AG09309 (cell line): ENCODE results near the gene STK11IP.

Experiments used
- DNase-seq: peaks from one replicate; pipeline ENCODE4 v3.0.0-alpha.2; 2010; ENCODE audit warnings: low read depth
- H3K4me3 ChIP-seq: 2 replicates; pipeline ENCODE4 v1.5.1; 2011; ENCODE audit warnings: mild to moderate bottlenecking, low read depth, low read length, moderate library complexity; ENCODE audit not compliant: control insufficient read depth
- CTCF ChIP-seq: IDR thresholded peaks from 2 replicates; pipeline ENCODE4 v1.5.1; 2011; ENCODE audit warnings: mild to moderate bottlenecking, low read depth, low read length, inconsistent platforms; ENCODE audit not compliant: insufficient read depth, control insufficient read depth; ENCODE audit errors: missing control alignments

Gene STK11IP

GRCh38 chr2:219662566-219662965, 64.9 kb downstream of the STK11IP start:
- no peak for DNase-seq
- TF ChIP-seq CTCF = no peak
- no peak overlapping the region for H3K4me3 ChIP-seq

GRCh38 chr2:219663116-219663762, 65.6 kb downstream of the STK11IP start:
- H3K4me3 ChIP-seq = no peak overlapping the region
- no peak for TF ChIP-seq CTCF
- no peak for DNase-seq

- no peak overlapping the region for H3K4me3 ChIP-seq
- no peak for TF ChIP-seq CTCF
- no peak for DNase-seq
These were observed 66.4 kb downstream of the STK11IP start for GRCh38 chr2:219664041-219664440.

DNA sequence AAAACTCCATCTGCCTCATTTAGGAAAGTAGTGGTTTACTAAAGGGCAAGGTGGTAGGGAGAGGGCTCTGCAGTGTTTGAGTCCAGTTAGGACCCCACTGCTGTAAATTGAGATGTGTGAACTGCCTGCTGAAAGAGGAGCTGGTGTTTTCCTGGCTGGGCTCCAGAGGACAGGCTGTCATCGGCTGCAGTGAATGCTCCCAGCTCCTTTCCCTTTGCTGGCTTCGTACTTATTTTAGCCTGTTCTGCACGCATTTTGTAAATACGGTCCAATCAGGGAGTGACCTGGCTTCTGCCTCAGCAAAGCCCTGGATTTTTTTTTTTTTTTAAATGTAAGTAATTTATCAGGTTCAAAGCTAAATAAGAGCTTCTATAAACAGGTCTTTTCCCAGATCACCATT, 67.3 kb downstream of the STK11IP start:
- H3K4me3 ChIP-seq = no peak overlapping the region
- no peak for DNase-seq
- no peak for TF ChIP-seq CTCF

- no peak overlapping the region for H3K4me3 ChIP-seq
- no peak for TF ChIP-seq CTCF
- no peak for DNase-seq
These were observed 68.3 kb downstream of the STK11IP start for GRCh38 chr2:219665926-219666325.
